SK-N-SH treated with all-trans-retinoic acid at 6 μM for 48 hours (cell line): ENCODE measurements around the gene MMP12.

ENCODE experiments used
- CSDC2 ChIP-seq: fragments of 250-450 bp; sonication (Bioruptor Pico); IDR thresholded peaks from 2 replicates; pipeline ENCODE4 v1.5.0; 2020; ENCODE audit warnings: mild to moderate bottlenecking, moderate library complexity
- GLIS3 ChIP-seq: fragments of 250-450 bp; sonication (Bioruptor Pico); IDR thresholded peaks from 2 replicates; pipeline ENCODE4 v1.5.0; 2020; ENCODE audit warnings: mild to moderate bottlenecking, moderate library complexity
- OSR1 ChIP-seq: fragments of 250-450 bp; sonication (Bioruptor Pico); IDR thresholded peaks from 2 replicates; pipeline ENCODE4 v1.8.0; 2022; ENCODE audit warnings: moderate library complexity, mild to moderate bottlenecking, inconsistent platforms
- PATZ1 ChIP-seq: fragments of 250-450 bp; sonication (Bioruptor Pico); IDR thresholded peaks from 2 replicates; pipeline ENCODE4 v1.8.0; 2020; ENCODE audit warnings: mild to moderate bottlenecking, moderate library complexity, borderline replicate concordance
- POU6F1 ChIP-seq: fragments of 250-450 bp; sonication (Bioruptor Pico); IDR thresholded peaks from 2 replicates; pipeline ENCODE4 v1.8.0; 2021; ENCODE audit warnings: low read depth, mild to moderate bottlenecking, moderate library complexity, borderline replicate concordance
- PPARA ChIP-seq: fragments of 250-450 bp; sonication (Bioruptor Pico); IDR thresholded peaks from 2 replicates; pipeline ENCODE4 v1.5.0; 2020; ENCODE audit warnings: mild to moderate bottlenecking, borderline replicate concordance
- ZC3H10 ChIP-seq: fragments of 250-450 bp; sonication (Bioruptor Pico); IDR thresholded peaks from 2 replicates; pipeline ENCODE4 v1.5.1; 2021; ENCODE audit warnings: mild to moderate bottlenecking, moderate library complexity
- ZFP3 ChIP-seq: fragments of 250-450 bp; sonication (Bioruptor Pico); IDR thresholded peaks from 2 replicates; pipeline ENCODE4 v1.5.0; 2020; ENCODE audit warnings: mild to moderate bottlenecking, moderate library complexity
- ZFP30 ChIP-seq: fragments of 450-650 bp; formaldehyde crosslinking; IDR thresholded peaks from 2 replicates; pipeline ENCODE4 v1.5.0; 2022; ENCODE audit warnings: mild to moderate bottlenecking, moderate library complexity
- ZNF565 ChIP-seq: fragments of 450-650 bp; formaldehyde crosslinking; conservative IDR thresholded peaks from 2 replicates; pipeline ENCODE4 v1.5.0; 2020; ENCODE audit warnings: low read depth, mild to moderate bottlenecking, moderate library complexity
- ZNF70 ChIP-seq: fragments of 450-650 bp; formaldehyde crosslinking; IDR thresholded peaks from 2 replicates; pipeline ENCODE4 v1.5.0; 2020; ENCODE audit warnings: mild to moderate bottlenecking, moderate library complexity
- ZNF8 ChIP-seq: fragments of 450-650 bp; formaldehyde crosslinking; IDR thresholded peaks from 2 replicates; pipeline ENCODE4 v1.5.0; 2020; ENCODE audit warnings: mild to moderate bottlenecking, moderate library complexity

GRCh38 chr11:102830001-102830727, 44.6 kb downstream of the MMP12 start:
- TF ChIP-seq ZFP3 (no peak), PPARA (CRISPR knock-in tag) (no peak), ZNF8 (CRISPR knock-in tag) (no peak), ZFP30 (CRISPR knock-in tag) (no peak), ZNF70 (CRISPR knock-in tag) (no peak), POU6F1 (CRISPR knock-in tag) (no peak), CSDC2 (CRISPR knock-in tag) (no peak), PATZ1 (CRISPR knock-in tag) (no peak), ZNF565 (CRISPR knock-in tag) (no peak), ZC3H10 (CRISPR knock-in tag) (no peak), OSR1 (no peak), GLIS3 (CRISPR knock-in tag) (no peak)
